ENCODE data around the gene CDYL.
A peak's percentile ranks its signal among the peaks of the same experiment; 100 is the strongest.

CDYL gene

DNA sequence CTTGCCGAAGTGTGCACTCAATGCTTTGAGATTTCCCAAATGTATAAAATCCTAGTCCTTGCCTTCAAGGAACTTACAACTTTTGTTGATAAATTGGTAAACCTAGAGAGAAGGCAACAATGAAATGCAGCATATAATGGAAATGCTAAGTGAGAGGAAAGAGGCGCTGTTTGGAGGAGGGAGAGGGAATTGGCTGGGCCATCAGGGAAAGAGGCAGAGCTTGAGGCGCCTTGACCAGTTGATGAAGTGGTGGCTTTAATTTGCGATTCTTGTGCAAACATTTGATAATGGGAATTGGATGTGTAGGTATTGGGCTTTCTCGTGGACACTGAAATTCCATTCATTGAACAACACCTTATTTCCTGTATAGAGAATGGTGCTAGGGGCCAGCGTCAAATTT lies 1.9 kb upstream of the CDYL start:
- DNase-seq (ENCODE audit: low spot score) = no peak

DNA sequence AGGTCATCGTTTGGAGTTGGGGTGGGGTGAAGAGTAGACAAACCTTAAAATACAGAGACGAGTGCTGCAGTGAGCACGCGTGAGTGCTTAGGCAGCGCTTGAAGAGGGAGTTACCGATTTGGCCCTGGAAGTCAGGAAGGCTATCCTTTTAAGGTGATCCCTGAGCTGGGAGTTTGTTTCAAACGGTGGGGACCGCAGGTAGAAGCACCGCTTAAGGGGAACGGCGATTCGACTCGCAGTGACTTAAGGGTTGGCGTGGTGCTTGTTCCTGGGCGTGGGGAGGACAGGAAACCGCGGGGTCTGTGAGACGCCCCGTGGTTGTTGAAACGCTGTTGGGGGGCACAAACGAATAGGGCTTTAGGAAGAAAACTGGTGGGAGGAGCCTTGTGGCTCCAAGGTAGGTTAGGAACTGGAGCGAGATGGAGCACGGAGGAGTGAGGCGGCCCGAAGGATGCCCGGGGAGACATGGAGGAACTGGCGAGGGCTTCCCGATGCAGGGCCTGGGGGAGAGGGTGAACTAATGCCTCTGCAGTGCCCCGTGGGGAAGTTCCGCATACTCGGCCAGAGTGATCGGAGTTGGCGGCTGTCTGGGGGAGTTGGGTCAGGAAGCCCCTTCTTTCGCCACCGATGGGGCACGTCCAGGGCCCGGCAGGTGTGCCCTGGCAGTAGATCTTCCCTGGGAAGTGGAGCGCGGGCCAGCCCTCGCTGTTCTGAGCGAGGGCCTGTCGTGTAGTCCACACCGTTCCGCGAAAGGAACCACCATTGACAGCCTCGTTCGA lies 1.3 kb upstream of the CDYL start:
- peak; percentile 72 for DNase-seq (ENCODE audit: low spot score)

DNA sequence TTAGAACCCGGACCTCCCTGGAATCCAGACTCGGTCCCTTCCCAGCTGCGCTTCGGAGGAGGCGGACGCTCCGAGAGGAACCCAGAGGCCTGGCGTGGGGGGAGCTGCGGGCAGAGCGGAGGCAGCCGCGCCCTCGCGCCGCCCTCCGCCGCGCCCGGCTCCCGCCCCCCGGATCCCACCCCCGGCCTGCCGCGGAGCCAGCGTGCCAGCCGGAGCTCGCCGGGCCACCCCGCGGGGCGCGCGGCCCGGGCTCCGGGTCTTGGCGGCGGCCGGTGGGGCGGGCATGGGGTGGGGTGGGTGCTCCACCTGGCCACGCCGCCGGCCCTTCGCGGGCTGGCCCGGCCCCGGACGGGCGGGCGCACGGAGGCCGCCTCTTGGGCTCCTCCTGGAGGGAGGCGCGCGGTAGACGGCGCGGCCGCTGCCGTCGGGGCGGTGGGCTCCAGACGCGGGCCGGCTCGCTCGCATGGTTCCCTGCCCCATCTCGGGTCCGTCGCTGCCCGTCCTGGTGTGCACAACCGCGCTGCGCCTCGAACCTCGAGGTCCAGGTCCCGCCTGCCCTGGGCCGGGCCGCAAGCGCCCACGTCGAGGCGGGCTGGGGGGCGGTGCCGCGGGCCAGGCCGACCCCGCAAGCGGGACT lies 592 bp upstream of the CDYL start:
- peak; percentile 92 for DNase-seq (ENCODE audit: low spot score)

DNA sequence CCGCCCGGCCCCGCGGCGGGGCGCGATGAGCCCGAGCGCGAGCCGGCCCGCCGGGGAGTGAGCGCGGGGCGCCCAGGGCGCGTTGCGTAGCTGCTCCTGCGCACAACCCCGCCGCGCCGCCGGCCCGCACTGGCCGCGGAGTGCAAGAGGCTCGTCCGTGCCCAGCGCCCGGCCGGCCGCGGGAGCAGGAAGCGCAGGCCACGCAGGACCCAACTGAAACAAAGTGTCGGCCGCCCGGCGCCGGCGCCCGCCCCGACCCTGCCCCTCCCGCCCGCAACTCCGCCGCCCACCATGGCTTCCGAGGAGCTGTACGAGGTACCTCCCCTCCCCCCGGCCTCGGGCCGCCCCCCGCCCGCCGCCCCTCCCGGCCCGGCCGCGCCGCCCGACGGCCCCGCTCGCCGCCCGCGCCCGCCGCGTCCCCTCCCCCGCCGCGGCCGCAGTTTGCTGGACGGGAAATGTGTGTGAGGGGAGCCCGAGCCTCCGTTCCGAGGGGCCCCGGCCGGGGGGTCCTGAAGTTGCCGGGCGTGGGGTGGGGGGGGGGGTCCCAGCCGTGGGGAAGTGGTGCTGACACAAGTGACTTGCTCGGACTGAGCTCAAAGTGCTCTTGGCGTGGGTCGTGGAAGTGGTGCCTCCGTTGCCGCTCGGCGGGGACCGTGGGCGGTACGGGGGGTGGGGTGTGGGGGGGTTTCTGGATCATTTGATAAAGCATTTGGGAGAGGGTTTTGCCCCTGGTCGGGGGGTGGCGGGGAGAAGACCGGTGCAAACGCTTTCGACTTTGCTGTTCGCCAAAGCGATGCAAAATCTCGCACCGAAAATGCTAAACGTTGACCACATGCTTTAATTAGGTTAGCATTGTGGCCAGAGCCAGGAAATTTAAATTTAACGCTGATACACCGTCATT lies 539 bp downstream of the CDYL start:
- peak; percentile 81 for DNase-seq (ENCODE audit: low spot score)

DNA sequence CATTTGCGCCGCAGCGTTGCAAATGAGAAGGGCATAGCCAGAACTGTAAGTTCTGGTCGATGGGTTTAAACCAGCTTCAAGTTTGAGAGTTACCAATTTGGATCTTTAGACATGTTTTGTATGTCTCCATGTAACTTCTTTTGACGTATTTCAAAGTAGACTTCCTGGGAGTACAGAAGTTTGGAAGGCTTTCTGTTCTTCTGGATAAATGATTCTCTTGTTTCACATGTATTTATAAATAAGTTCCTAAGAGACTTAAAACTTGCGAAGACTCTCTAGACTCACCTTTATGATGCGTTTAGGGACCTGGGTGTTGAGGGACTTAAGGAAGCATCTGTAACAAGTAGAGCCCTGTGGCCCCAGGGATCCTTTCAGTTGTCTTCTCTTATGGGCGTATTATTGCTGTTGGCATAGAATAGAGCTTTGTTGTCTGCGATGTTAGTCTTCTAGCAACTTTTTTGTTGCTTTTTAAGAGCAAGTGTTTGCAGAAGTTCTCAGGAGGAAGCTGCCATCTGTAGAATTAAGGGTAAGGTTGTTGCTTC lies 1.3 kb downstream of the CDYL start:
- DNase-seq (ENCODE audit: low spot score) = no peak

DNA sequence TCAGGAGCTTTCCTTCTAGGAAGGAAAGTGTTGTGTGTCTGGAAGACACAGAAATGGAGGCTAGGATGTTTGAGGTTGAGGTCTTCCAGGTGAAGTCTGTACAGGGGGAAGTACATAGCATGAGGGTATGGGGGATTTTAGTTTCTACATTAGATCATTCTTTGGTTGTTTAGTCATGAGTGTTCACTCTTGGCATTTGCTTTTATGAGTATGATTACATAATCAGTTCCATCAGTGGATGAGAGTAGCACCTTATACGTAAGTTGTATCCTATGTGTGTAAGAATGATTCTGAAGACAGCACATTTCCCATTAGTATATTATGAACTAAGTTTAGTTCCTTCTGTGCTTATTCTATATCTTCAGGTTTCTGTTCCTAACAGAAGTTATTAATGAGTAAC lies 1.9 kb downstream of the CDYL start:
- DNase-seq (ENCODE audit: low spot score) = no peak

DNA sequence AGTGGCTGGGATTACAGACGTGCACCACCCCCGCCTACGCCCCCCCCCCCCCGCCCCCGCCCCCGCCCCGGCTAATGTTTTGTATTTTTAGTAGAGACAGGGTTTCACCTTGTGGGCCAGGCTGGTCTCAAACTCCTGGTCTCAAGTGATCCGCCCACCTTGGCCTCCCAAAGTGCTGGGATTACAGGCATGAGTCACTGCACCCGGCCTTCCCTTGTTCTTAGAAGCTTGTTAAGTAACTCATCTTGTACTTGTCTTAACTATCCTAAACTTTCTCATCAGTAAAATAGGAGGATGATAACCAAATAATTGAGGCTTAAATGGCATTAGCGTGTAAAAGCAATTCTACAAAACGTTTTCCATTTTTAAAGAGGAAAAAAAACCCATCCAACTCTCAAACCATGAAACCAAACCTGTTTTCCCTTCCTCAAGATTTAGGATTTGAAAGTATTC lies 4.2 kb downstream of the CDYL start:
- no peak for DNase-seq (ENCODE audit: low spot score)

DNA sequence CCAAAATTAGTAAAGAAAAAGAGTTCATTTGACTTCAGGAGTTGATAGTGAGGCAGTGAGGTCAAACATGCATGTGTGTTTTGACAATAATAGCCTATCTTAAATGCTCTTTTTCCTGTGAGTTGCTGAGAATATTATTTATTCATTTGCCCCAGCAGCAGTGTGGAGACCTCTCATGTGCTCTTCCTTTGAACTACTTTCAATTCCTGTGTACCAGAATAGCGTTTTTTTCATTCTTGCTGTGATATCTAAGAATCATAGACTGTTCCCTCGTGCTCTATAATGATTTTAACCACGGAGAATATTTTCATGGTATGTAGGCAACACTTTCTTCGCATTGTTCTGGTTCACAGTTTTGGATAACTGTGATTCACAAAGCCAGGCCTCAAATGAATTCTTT lies 5.2 kb downstream of the CDYL start:
- no peak for DNase-seq (ENCODE audit: low spot score)

DNA sequence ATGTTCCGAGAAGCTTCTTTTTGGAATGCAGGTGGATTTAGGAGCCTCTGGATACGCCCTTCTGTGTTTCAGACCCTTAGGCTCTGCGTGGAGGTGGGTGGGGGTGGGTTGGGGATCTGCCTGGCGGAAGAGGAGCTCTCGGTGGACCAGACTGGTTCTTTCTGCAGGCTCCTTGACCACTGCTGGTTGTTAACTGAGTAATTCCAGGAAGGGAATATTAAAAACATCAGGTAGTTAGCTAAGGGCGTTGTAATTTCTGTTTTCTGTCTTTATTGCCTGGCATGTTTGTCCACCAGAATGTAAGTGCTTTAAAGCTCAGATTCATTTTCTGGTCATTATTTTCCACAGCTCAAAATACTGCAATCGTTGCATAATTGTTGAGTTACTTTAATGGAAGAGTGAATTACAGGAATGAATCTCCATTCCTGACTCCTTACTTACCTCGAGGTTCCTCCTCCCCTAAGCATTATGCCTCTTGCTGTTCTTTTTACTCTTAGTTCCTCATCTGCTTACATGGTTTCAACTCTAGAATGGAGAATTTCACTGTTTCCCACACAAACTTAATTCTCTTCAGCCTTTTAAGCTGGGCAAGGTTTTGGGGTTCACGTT lies 5.9 kb downstream of the CDYL start:
- DNase-seq (ENCODE audit: low spot score) = no peak

DNA sequence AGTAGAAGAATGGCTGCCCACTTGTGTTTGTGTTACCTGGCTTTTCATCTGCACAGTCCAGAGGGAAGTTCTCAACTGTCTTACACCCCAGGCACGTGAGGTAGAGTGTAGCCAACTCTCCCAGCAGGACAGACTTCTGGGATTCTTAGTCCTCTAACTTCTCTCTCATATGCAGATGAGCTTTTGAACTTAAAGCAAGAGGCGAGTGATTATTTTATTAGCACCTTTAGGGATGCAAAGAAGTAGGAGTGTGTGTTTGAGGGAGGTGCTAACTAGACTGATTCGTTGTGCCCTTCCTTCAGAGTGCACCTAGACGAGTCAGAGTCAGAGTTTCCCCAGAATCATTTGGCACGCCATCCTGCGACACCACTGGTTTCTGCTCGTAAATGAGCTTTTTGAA lies 10.8 kb downstream of the CDYL start:
- no peak for DNase-seq (ENCODE audit: low spot score)

DNA sequence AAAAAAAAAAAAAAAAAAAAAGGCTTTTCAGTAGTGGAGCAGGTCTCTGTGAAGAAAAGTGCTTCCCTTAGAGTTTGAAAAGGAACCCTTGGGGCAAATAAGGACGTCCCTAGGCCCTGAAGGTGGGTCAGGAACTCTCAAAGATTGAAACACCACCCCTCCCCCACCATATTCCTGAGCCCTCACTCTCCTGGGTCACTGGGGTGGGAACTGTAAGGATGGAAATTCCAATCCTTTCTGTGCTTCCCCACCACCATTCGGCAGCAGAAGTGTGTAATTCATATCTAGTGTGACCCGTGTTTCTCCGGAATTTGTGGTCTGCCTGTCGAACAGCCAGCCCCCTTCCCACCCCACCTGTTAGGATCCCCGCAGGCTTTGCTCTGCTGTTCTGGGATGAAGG lies 12.3 kb downstream of the CDYL start:
- DNase-seq (ENCODE audit: low spot score) = no peak

DNA sequence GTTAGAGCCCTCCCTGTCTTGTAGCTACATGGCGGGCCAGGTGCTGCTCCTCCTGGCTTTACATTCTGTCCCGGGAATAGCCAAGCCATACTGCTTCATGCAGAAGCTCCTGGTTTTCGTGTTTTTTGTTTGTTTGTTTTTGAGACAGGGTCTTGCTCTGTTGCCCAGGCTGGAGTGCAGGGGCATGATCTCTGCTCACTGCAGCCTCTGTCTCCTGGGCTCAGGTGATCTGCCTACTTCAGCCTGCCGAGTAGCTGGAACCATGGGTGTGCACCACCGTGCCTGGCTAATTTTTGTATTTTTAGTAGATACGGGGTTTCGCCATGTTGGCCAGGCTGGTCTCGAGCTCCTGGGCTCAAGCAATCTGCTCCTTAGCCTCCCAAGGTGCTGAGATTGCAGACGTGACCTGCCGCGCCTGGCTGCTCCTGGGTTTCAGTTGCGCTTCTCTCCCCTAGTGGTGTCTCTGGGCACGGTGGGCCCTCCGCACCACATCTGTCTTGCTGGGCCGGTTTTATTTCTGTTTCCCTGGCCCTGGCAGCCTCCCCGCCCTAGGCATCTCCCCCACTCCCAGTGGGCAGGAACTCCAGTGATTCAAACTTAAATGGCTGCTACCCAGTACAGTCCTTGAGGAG lies 12.9 kb downstream of the CDYL start:
- DNase-seq (ENCODE audit: low spot score) = no peak

DNA sequence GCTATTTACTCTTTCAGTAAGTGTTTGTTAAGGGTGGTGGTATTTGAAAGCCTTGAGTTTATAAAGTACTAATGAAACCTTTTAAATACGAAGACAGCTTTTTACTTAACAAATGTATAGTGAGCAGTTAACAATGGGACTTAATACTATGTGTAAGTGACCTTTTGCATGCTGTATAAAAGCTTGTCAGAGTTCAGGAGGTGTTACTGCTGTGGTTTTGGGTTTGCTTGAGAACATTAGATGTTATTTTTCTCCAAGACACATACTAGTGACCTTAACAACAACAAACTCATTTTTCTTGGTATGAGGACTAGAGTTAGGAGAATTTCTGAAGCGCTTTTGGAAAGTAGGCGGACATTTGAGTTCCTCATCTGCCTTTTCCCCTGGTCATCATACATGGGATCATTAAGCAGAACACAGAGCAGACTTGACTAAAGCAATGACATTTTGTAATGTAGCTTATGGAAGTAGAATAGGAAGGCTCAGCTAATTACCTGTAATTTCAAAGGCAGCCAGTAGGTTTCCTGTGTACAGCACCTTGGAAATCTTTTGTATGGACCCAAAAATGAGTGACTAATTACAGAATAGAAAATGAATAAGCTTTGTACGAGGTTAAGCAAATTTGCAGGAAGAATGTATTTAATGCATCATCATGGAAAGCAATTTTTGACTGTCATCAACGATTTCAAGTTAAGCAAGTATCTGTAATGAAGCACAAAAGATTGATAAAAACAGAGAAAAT lies 14.1 kb downstream of the CDYL start:
- DNase-seq (ENCODE audit: low spot score) = no peak

DNA sequence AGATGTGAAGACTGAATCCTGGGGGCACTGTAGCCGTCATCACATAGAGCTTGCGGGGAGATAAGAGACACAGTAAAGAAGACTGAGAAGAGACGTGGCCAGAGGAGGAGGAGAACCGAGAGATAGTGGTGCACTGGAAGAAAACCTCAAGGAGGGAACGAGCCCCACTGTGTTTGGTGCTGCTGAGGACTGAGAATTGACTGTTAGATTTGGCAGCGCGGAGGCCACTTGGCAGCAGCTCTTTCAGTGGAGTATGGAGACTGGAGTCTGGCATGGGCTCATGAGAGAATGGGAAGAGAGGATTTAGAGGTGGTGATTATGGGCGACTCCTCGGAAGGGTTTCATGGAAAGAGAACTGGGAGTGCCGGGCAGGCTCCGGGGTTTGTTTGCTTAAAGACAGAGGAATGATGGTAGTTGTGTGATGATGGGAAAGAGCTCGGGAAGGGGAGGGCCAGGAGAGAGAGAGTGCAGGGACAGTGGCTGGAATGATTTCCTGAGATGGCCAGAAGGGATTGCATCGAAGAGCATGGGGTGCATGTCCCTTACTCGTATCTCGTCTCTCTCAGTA lies 18.0 kb downstream of the CDYL start:
- no peak for DNase-seq (ENCODE audit: low spot score)

DNA sequence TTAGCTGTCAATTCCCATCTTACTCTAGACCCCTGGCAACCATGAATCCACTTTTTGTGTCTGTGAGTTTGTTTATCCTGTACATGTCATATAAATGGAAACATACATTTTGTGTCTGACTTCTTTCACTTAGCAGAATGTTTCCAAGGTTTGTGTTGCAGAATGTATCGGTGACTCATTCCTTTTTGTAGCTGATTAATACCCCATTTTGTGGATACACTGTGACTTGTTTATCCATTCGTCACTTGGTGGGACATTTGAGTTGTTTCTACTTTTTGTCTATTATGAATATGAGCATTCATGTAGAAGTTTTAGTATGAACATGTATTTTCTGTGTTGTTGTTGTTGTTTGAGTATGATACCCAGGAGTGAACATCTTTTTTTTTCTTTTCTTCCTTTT lies 21.4 kb downstream of the CDYL start:
- no peak for DNase-seq (ENCODE audit: low spot score)

DNA sequence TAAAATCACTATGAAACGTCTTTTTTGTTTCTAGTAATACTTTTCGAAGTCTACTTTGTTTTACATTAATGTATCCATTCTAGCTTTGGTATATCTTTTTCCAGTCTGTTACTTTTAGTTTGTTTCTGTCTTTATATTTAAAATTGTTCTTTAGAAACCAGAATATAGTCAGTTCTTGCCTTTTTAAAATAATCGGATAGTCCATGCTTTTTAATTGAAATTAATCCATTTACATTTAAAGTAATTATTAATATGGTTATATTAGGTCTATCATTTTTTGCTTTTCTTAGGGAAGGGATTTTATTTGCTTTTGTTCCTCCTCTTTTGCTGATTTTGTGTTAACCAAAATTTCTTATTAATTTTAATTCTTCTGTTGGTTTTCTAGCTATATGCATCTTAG lies 23.7 kb downstream of the CDYL start:
- no peak for DNase-seq (ENCODE audit: low spot score)

DNA sequence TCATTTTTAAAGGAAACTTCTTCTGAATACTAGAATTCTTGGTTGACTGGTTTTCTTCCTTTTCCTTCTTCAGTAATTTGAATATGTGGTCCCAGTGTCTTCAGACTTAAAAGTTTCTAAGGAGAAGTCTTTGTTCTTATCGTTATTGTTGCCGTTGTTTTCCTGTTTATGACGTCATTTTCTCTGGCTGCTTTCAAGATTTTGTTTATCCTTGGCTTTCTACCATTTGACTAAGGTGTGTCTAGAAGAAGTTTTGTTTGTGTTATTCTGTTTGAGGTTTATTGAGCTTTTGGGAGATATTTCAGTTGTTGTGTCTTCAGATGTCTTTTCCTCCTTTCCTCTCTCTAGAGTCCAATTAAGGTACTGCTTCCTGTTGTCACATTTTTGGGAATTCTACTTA lies 24.5 kb downstream of the CDYL start:
- no peak for DNase-seq (ENCODE audit: low spot score)

DNA sequence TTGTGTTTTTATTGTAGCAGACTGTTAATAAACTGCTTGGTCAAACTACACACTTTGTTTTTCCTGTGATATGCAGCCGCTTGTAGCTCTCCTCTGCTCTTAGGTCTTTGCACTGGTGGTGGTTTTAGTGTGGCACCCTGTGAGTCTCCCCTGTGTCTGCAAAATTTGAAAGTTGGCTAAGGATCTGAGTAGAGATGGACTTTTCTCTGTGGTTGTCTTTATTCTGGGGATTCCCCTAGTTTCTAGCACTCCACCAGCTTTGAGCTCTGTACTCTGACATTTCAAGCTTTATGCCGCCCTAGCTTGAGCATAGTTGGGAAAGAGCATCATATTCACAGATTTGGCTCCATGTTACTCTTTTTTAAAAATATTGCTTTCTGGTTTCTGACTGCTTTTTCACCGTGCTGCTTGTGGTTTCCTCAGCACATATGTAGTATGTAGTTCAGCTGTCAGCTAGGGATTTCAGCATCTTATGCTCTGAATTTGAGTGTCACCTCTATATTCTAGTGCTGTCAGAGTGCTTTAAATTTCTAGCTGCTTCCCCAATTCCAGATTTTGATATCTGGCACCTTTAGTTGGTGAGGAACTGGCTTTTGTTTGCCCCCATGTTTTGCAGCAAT lies 25.4 kb downstream of the CDYL start:
- no peak for DNase-seq (ENCODE audit: low spot score)

DNA sequence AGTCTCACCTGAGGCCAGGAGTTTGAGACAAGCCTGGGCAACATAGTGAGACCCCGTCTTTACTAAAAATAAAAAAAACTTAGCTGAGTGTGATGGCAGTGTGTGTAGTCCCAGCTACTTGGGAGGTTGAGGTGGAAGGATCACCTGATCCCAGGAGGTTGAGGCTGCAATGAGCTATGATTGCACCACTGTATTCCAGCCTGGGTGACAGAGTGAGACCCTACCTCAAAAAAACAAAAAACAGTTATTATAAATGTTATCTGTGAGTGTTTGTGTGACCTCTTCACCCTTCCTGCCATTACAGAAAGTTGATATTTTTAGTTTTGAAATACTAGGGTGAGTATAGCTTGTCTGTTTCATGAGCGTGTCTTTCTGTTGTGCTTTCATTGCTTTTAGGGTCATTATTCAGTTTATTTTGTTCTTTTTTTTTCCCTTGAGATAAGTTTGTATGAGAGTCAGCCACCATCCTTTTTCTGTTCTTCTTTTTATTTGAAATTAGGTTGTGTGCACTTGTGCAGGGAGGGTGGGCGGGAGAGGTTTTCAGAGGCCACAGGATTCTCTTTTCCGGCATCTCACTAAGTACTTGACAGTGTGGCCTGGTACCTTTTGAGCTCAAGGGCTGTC lies 26.2 kb downstream of the CDYL start:
- no peak for DNase-seq (ENCODE audit: low spot score)

DNA sequence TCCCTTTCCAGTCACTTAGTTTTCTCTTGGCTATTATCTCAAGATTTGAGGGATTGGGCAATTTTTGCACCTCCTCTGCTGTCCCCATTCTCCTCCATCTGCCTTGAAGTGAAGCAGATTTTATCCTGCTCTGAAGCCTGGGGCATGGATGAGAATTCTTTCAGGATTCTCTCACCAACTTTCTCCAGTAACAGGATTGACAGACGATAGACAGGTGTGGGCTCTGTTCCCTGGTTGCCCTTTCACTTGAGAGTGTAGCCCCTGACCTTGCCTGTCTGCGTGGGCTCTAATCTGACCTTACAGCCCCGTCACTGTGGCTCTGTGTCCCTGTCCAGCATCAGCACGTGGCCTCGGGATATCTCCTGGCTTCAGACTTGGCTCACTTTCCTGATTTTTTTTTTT lies 27.1 kb downstream of the CDYL start:
- DNase-seq (ENCODE audit: low spot score) = no peak

All from ecto neural progenitor cell (in vitro differentiated cells).